HCT116 (cell line): ENCODE measurements around the gene CCDC192. TPM values are rescaled to one million over a fixed set of nuclear protein-coding genes. Genes with fewer than 3 reads are reported as not detected.

Experiments
- ATAC-seq: fragments of 200-7000 bp; cut with Tn5 transposase; 2 replicates; pipeline ENCODE4 v1.9.1; 2020; ENCODE audit warnings: mild to moderate bottlenecking, moderate library complexity
- BruUV-seq: library from RNA; stranded (reverse); fragments of 400-500 nt; replicated peaks from 2 replicates; lab custom pipeline; 2021; lab: Mats Ljungman, UMichigan
- CTCF ChIA-PET: fragments of 300-600 bp; sonication (Branson Sonifier 250); formaldehyde crosslinking; loops from one replicate; lab custom pipeline; 2021; ENCODE audit warnings: antibody characterized with exemption; lab: Charles Lee
- POLR2A ChIA-PET: fragments of 300-600, 350-600 bp; sonication (Branson Sonifier 250); formaldehyde crosslinking; loops from one replicate; lab custom pipeline; 2021; ENCODE audit warnings: antibody characterized with exemption; lab: Charles Lee
- RAD21 ChIA-PET, 2 experiments: fragments of 300-600 bp; sonication (Branson Sonifier 250); formaldehyde crosslinking; loops; one replicate each; lab custom pipeline; 2023; ENCODE audit warnings: low total read pairs in 2 of 2; ENCODE audit not compliant: uncharacterized antibody in 2 of 2, unreplicated experiment in 2 of 2, low non-redundant PET in 1 of 2; lab: Charles Lee
- DNase-seq: peaks from one replicate; pipeline ENCODE4 v3.0.0-alpha.2; 2010; ENCODE audit warnings: low read depth, low spot score
- H2AFZ ChIP-seq: fragments of 200-600 bp; shearing (Covaris generic), sonication (generic); 2 replicates; pipeline ENCODE4 v1.6.1; 2017; ENCODE audit warnings: low read depth, mixed run types, mixed read lengths, antibody characterized with exemption, low read length; ENCODE audit not compliant: poor library complexity, severe bottlenecking
- H3K27ac ChIP-seq: 2 replicates; pipeline ENCODE4 v1.5.1; 2012; ENCODE audit warnings: low read depth, low read length
- H3K27me3 ChIP-seq: fragments of 200-600 bp; sonication (generic); 2 replicates; pipeline ENCODE4 v1.6.1; 2016; ENCODE audit warnings: mixed run types, low read length, mixed read lengths; ENCODE audit not compliant: insufficient read depth
- H3K36me3 ChIP-seq, 2 experiments: fragments of 200-500 bp in 1 of 2; fragments of 200-600 bp in 1 of 2; sonication (Bioruptor generic) in 1 of 2; sonication (generic) in 1 of 2; 2 replicates each; pipeline versions ENCODE4 v1.5.1 to v1.6.1; 2014 to 2016; ENCODE audit warnings: low read length in 2 of 2, inconsistent platforms in 1 of 2, mixed read lengths in 1 of 2, mixed run types in 1 of 2; ENCODE audit not compliant: insufficient read depth in 2 of 2, control insufficient read depth in 1 of 2
- H3K4me1 ChIP-seq, 2 experiments: fragments of 200-600 bp in 1 of 2; sonication (generic) in 1 of 2; 2 replicates each; pipeline versions ENCODE4 v1.5.1 to v1.6.1; 2012 to 2017; ENCODE audit warnings: low read length in 2 of 2, inconsistent platforms in 1 of 2, mild to moderate bottlenecking in 1 of 2, mixed read lengths in 1 of 2, mixed run types in 1 of 2, moderate library complexity in 1 of 2; ENCODE audit not compliant: insufficient read depth in 2 of 2, control insufficient read depth in 1 of 2
- H3K4me2 ChIP-seq: fragments of 200-600 bp; sonication (generic); 2 replicates; pipeline ENCODE4 v1.6.1; 2017; ENCODE audit warnings: mixed run types, low read length, mixed read lengths
- H3K4me3 ChIP-seq, 2 experiments: fragments of 200-600 bp in 1 of 2; sonication (generic) in 1 of 2; replicated peaks in 1 of 2; 2 replicates each; pipeline ENCODE4 v1.5.1; 2011 to 2016; ENCODE audit warnings: low read length in 2 of 2, control low read depth in 1 of 2, low read depth in 1 of 2, mild to moderate bottlenecking in 1 of 2, mixed read lengths in 1 of 2, mixed run types in 1 of 2
- H3K79me2 ChIP-seq: fragments of 200-600 bp; sonication (generic); 2 replicates; pipeline ENCODE4 v1.6.1; 2017; ENCODE audit warnings: mild to moderate bottlenecking, mixed run types, low read length, moderate library complexity, mixed read lengths; ENCODE audit not compliant: insufficient read depth
- H3K9ac ChIP-seq: fragments of 200-600 bp; sonication (generic); 2 replicates; pipeline ENCODE4 v1.6.1; 2016; ENCODE audit warnings: low read length, mixed read lengths
- H3K9me2 ChIP-seq: fragments of 200-600 bp; sonication (generic), shearing (Covaris generic); 2 replicates; pipeline ENCODE4 v1.6.1; 2017; ENCODE audit warnings: mixed run types, mild to moderate bottlenecking, moderate library complexity; ENCODE audit not compliant: insufficient read depth
- H3K9me3 ChIP-seq, 2 experiments: fragments of 200-500 bp in 1 of 2; fragments of 200-600 bp in 1 of 2; sonication (Bioruptor generic) in 1 of 2; sonication (generic) in 1 of 2; 2 replicates each; pipeline ENCODE4 v1.6.1; 2014 to 2017; ENCODE audit warnings: low read length in 2 of 2, mixed read lengths in 2 of 2, inconsistent platforms in 1 of 2, low read depth in 1 of 2, mild to moderate bottlenecking in 1 of 2, mixed run types in 1 of 2, moderate library complexity in 1 of 2; ENCODE audit not compliant: control insufficient read depth in 1 of 2, insufficient read depth in 1 of 2
- H4K20me1 ChIP-seq: fragments of 200-600 bp; sonication (generic), shearing (Covaris generic); 2 replicates; pipeline ENCODE4 v1.6.1; 2017; ENCODE audit warnings: mixed run types, mild to moderate bottlenecking, moderate library complexity; ENCODE audit not compliant: insufficient read depth
- CBX3 ChIP-seq: IDR thresholded peaks from 2 replicates; pipeline ENCODE4 v1.6.1; 2012; ENCODE audit warnings: low read depth
- EGR1 ChIP-seq: IDR thresholded peaks from 2 replicates; pipeline ENCODE4 v1.6.1; 2012; ENCODE audit warnings: low read depth
- EZH2 ChIP-seq: fragments of 200-600 bp; sonication (generic); IDR thresholded peaks from 2 replicates; pipeline ENCODE4 v1.6.1; 2017; ENCODE audit warnings: antibody characterized with exemption, mixed run types
- POLR2AphosphoS5 ChIP-seq: IDR thresholded peaks from 2 replicates; pipeline ENCODE4 v1.6.1; 2011; ENCODE audit warnings: mild to moderate bottlenecking, low read depth, low read length, moderate library complexity
- RAD21 ChIP-seq: IDR thresholded peaks from 2 replicates; pipeline ENCODE4 v1.6.1; 2012; ENCODE audit warnings: low read depth, mild to moderate bottlenecking
- SIN3A ChIP-seq: IDR thresholded peaks from 2 replicates; pipeline ENCODE4 v1.6.1; 2012; ENCODE audit warnings: low read depth
- SRF ChIP-seq: IDR thresholded peaks from 2 replicates; pipeline ENCODE4 v1.6.1; 2012; ENCODE audit warnings: low read depth
- ZBTB33 ChIP-seq: IDR thresholded peaks from 2 replicates; pipeline ENCODE4 v1.6.1; 2011; ENCODE audit warnings: mild to moderate bottlenecking, low read length, moderate library complexity; ENCODE audit not compliant: insufficient replicate concordance; ENCODE audit errors: extremely low read depth
- intact Hi-C: fragments of 100-400 bp; cut with micrococcal nuclease; formaldehyde crosslinking; loops from 2 replicates; pipeline ENCODE4 v1.10.0; 2022
- total RNA-seq: library from RNA; stranded (reverse); gene quantifications from one replicate; pipeline ENCODE4 v1.2.1, GENCODE V29; 2021; ENCODE audit not compliant: unreplicated experiment
- TF ChIP-seq, protein P1 (sequence below): IDR thresholded peaks from 2 replicates; pipeline ENCODE4 v1.6.1; 2012
- TF ChIP-seq, protein P2 (sequence below), 3 experiments: fragments of 200-600 bp in 1 of 3; sonication (generic) in 1 of 3; IDR thresholded peaks in 2 of 3; conservative IDR thresholded peaks in 1 of 3; 2 replicates each; pipeline ENCODE4 v1.5.1; 2012 to 2017; ENCODE audit warnings: low read depth in 2 of 3, low read length in 2 of 3, antibody characterized with exemption in 1 of 3, borderline replicate concordance in 1 of 3, control low read depth in 1 of 3, mild to moderate bottlenecking in 1 of 3, mixed read lengths in 1 of 3, mixed run types in 1 of 3, moderate library complexity in 1 of 3; ENCODE audit not compliant: insufficient read depth in 1 of 3

Gene CCDC192
- total RNA-seq, 1 experiment from 2014 or later: not detected

GRCh38 chr5:127909066-127909465 lies 205.9 kb downstream of the CCDC192 start:
- ChIA-PET POLR2A (no interaction called here), RAD21 (interaction anchor here in 1 of 2 experiments (0.5 kb wide), 1 partner anchor 22 kb away, joined by 5 read pairs; no protein-coding TSS in a partner anchor), CTCF (interaction anchor here (0.7 to 1.3 kb wide), 2 partner anchors 10 to 15 kb away, joined by 3 to 4 read pairs; no protein-coding TSS in a partner anchor)
- Histone ChIP-seq H3K9me3 (no peaks in the 10 kb centered on the region), H3K27ac (no peak overlapping the region), H3K36me3 (no peaks in the 10 kb centered on the region), H3K4me2 (no peak overlapping the region), H3K27me3 (no peaks in the 10 kb centered on the region), H3K9ac (no peak overlapping the region), H3K4me1 (peaks cover 0 to 5% of the 10 kb centered on the region in 2 experiments; a peak in 1 of 4 replicates), H4K20me1 (no peaks in the 10 kb centered on the region), H3K4me3 (no peak overlapping the region), H3K9me2 (no peaks in the 10 kb centered on the region), H2AFZ (no peak overlapping the region), H3K79me2 (no peaks in the 10 kb centered on the region)
- ATAC-seq: peak; percentile 98
- intact Hi-C loops: loop anchor here (2.0 kb wide), 1 partner anchor 174 kb away; the partner anchor contains the start of gene SLC12A2
- BruUV-seq: no TSS peak
- DNase-seq: peak; percentile 59
- TF ChIP-seq CBX3 (no peak), ZBTB33 (no peak), SRF (peak; percentile 34; the same call in 1 of the 2 replicates), SIN3A (no peak), EGR1 (no peak), EZH2 (no peak), POLR2AphosphoS5 (no peak), RAD21 (peak; percentile 58)
- TF ChIP-seq, protein P1, sequence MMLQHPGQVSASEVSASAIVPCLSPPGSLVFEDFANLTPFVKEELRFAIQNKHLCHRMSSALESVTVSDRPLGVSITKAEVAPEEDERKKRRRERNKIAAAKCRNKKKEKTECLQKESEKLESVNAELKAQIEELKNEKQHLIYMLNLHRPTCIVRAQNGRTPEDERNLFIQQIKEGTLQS: no peak
- TF ChIP-seq, protein P2, sequence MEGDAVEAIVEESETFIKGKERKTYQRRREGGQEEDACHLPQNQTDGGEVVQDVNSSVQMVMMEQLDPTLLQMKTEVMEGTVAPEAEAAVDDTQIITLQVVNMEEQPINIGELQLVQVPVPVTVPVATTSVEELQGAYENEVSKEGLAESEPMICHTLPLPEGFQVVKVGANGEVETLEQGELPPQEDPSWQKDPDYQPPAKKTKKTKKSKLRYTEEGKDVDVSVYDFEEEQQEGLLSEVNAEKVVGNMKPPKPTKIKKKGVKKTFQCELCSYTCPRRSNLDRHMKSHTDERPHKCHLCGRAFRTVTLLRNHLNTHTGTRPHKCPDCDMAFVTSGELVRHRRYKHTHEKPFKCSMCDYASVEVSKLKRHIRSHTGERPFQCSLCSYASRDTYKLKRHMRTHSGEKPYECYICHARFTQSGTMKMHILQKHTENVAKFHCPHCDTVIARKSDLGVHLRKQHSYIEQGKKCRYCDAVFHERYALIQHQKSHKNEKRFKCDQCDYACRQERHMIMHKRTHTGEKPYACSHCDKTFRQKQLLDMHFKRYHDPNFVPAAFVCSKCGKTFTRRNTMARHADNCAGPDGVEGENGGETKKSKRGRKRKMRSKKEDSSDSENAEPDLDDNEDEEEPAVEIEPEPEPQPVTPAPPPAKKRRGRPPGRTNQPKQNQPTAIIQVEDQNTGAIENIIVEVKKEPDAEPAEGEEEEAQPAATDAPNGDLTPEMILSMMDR (IDR thresholded peaks at IDR 0.05 in 2 of 3, conservative IDR thresholded peaks at IDR 0.05 in 1 of 3; ENCODE audit: borderline replicate concordance in 1 of 3, insufficient read depth in 1 of 3, low read depth in 2 of 3, low read length in 2 of 3): peak; percentile 22 to 67 (median 67); a peak in 4 of 6 replicates
